HG03060 (cell line): ENCODE data around the gene SLC27A4.

Experiments
- ATAC-seq: cut with Tn5 transposase; IDR thresholded peaks from one replicate; pipeline ENCODE4 v1.9.1; 2021; ENCODE audit warnings: low read depth, moderate number of reproducible peaks; ENCODE audit not compliant: unreplicated experiment

Gene SLC27A4

GRCh38 chr9:128339761-128340690 is at the start of gene SLC27A4:
SLC27A4 (plus strand) TSS chr9:128340527; CDS start chr9:128343133, 2,606 bp downstream.
- no peak for ATAC-seq

- ATAC-seq = no peak
Measured at GRCh38 chr9:128292009-128292408, 48.3 kb upstream of the SLC27A4 start.

GRCh38 chr9:128293091-128293490 is 47.2 kb upstream of the SLC27A4 start:
- ATAC-seq = no peak

- ATAC-seq = no peak
Measured at GRCh38 chr9:128294142-128294541, 46.2 kb upstream of the SLC27A4 start.

GRCh38 chr9:128296340-128297220 is 43.7 kb upstream of the SLC27A4 start:
- ATAC-seq = no peak

- ATAC-seq = no peak
Measured at GRCh38 chr9:128297221-128297773, 43.0 kb upstream of the SLC27A4 start.

- ATAC-seq = no peak
Measured at GRCh38 chr9:128298535-128299482, 41.5 kb upstream of the SLC27A4 start.

GRCh38 chr9:128304136-128304970 is 36.0 kb upstream of the SLC27A4 start:
- no peak for ATAC-seq

GRCh38 chr9:128304971-128305288 is 35.4 kb upstream of the SLC27A4 start:
- no peak for ATAC-seq

GRCh38 chr9:128309551-128309950 is 30.8 kb upstream of the SLC27A4 start:
- ATAC-seq = no peak

- ATAC-seq = no peak
Measured at GRCh38 chr9:128310461-128310860, 29.9 kb upstream of the SLC27A4 start.

- ATAC-seq = no peak
Measured at GRCh38 chr9:128314697-128315096, 25.6 kb upstream of the SLC27A4 start.

- no peak for ATAC-seq
Measured at GRCh38 chr9:128316421-128316820, 23.9 kb upstream of the SLC27A4 start.

GRCh38 chr9:128317629-128318028 is 22.7 kb upstream of the SLC27A4 start:
- ATAC-seq = no peak

- no peak for ATAC-seq
Measured at GRCh38 chr9:128321343-128321742, 19.0 kb upstream of the SLC27A4 start.

GRCh38 chr9:128321879-128322403 is 18.4 kb upstream of the SLC27A4 start:
- ATAC-seq = peak; percentile 13

- ATAC-seq = peak; percentile 58
Measured at GRCh38 chr9:128322404-128323211, 17.7 kb upstream of the SLC27A4 start, which contains the start of the genes COQ4 and TRUB2. COQ4 (plus strand) TSS chr9:128322839; CDS start chr9:128322859, 20 bp downstream. TRUB2 (minus strand) TSS chr9:128322447; CDS start chr9:128322408, 39 bp downstream.

GRCh38 chr9:128323212-128323730 is 17.1 kb upstream of the SLC27A4 start:
- no peak for ATAC-seq
